GM18508 (cell line): ENCODE measurements around the gene KIF25.

ENCODE experiments used
- ATAC-seq: cut with Tn5 transposase; IDR thresholded peaks from one replicate; pipeline ENCODE4 v1.9.1; 2021; ENCODE audit warnings: moderate number of reproducible peaks; ENCODE audit not compliant: insufficient read depth, unreplicated experiment

The KIF25 gene

DNA sequence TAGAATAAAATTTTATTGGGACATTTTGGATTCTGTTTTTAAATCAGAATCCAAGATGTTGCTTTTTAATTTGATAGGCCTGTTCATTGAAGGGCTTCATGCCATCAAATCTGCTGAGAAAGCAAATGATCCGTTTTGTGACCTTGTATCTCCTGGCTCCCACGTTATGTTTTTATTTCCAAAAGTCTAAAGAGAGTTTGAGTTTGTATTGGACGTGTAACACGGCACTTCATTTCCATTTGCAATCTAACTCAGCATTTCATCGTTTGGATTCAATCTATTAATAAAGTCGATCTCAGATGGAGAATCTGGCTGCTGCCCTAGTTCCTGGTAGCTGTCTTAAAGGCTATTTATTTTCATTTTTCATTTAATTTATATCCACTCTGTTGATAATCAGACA is 17.0 kb downstream of the KIF25 start:
- no peak for ATAC-seq

DNA sequence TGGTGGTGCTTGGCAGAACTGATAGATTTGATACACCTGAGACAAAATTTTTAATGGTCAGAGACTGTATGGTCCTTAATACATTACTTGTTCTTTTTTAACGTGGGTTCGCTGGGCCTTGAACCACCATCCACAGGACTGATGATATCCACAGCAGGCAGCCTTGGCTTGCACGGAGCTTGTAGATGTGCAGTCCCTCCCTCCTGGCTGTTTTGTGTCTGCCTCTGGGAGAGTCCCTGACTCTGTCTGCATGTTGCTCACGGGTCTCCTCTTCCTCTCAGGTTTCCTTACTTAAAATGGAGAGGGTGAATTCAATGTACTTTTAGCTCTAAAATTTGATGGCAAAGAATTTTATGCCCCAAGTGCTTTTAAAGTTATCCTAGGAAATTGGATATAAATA is 17.5 kb downstream of the KIF25 start:
- no peak for ATAC-seq

DNA sequence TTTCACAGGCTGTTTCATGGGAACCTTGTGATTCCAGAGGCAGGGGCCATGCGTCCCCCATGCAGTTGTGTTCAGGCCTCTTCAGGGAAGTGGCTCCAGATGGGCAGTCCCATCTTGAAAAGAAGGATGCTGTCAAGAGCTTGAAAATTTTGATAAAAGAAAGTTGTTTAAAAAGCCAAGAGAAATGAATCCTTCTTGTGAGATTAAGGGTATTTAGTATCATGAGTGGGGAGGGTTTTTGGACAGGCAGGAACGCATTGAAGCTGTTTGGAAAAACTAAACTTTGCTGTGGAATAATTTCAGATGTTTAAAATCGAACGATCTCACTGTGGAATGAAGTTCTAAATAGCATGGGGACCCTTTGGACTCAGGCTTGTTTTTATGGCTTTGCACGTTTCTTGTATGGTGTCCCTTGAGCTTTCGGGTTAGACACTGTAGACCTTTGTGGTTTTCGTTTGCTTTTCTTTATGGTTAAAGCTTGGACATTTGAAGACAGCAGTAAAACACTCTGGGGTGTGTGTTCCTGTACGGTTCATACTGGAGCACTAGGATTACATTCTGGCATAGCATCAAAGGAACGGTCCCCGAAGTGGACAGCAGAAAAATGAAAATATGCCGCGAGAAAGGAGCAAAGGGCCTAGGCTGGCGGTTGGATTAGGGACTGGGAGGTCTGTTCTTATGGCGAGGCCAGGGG is 18.2 kb downstream of the KIF25 start:
- no peak for ATAC-seq

DNA sequence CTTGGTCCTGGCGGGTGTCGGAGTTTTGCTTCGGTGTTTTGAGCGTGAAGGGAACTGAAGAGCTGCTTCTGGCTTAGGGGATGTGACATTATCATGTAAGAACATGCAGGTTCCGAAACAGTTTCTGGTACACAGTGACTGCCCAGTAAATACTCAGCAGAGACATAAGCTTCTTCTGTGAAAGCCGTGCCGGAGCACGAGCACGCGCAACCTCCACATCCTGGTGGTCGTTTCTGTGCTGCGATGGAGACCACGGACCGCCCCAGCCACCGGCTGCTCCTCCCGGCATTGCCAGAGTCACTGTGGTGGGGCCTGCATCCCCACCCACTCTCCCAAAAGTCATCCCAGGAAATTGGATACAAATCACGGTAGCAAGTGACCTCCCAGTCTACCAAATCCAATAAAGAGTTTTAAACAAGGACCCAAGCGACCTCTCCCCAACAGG is 18.7 kb downstream of the KIF25 start:
- ATAC-seq: no peak

DNA sequence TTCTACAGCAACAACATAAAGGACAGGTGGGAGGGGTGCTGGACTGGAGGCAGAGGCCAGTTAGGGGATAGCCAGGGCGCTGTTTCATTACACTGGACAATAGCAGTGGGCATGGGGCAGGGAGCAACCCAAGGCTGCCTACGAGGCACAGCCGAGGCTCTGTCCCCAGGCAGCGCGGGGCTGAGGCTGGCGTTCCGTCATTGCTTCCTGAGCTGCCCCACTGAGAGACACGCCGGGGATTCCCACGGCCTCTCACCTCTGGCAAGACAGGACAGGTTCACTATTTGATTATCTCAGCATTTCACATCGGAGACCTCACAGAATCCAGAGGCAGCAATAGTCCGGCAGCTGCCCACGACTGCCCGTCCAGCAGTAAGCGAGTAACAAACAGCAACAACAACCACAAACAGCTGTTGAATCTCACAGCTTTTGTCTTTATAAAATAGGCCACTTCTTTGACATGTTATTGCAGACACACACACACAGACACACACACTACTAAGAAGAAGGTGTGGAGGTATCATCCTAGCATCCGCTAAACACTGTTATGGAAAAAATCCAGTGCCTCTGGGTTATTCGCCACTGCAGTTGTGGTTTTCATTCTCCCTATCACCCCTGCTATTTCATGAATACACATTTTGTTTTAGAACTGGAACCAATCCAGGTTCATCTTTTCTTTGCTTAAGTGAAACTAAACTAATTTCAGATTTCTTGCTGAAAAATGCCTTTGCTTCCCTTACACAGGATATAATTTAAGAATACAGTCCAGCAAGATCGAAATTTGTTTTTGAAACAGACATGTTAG is 19.5 kb downstream of the KIF25 start:
- ATAC-seq: no peak

DNA sequence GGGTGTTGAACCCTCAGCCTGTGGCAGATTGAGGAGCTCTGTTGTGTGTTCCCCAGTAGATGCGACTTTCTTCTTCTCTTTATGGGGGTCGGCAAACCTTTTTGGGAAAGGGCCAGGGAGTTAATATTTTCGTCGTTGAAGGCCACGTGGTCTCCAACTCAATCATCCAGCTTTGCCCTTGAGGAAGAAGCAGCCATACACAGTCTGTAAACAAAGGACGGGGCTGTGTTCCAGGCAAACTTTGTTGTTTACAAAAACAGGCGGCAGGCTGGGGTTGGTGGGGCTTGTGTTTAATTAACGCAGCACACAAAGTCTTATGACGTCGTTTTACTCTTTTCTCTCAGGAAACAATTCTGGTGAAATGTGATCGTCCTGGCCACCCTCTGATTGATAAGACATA is 20.2 kb downstream of the KIF25 start:
- ATAC-seq: no peak

DNA sequence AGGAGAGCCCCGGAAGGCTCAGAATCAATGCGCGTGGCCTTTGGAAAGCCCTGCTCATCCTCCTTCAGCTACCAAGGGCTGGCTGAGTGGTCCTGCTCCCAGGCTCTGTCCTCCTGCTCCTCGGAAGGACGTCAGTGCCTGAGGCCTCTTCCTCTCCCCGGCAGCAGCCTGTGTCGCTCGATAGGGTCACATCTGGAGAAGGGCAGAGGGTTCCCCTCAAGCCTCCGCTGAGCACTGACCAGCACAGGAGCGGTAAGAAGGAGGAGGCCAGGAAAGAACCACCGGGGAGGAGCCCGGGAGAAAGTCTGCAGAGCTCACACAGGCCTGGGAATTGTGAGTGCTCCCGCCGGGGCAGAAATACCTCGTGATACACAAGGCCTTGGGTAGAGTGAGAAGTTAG is 21.2 kb downstream of the KIF25 start:
- no peak for ATAC-seq

DNA sequence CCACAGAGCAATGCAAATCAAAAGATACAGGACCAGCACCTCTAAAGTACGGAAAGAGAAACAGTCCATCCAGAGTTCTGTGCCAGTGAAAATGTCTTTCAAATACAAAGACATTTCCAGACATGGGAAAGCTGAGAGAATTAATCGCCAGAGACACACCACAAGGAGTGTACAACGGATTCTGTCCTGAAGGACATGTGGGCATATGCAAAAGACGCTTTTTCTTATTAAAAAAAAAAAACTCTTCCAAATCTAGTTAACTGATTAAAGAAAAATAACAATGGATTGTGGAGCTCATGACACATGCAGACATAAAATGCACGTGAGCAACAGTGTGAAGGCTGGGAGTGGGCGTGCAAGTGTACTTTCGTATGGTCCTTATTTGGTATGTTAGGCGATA is 22.8 kb downstream of the KIF25 start:
- no peak for ATAC-seq

DNA sequence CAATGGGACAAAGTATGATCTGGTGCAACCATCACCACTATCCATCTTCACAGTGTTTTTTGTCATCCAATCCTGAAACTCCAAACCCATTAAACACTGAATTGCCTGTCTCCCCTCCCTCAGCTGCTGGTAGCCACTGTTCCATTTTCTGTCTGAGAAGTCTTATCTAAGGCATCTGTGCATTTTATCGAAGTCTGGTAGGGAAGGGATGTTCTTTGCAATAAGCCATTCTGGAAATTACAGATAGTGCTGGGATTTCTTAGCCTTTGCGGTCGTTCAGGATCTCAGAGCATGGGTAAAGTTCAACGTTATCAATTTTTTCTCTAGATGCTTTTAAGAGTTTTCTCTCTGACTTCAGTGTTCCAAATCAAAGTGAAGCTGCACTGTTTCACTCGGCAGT is 24.1 kb downstream of the KIF25 start:
- ATAC-seq: no peak

DNA sequence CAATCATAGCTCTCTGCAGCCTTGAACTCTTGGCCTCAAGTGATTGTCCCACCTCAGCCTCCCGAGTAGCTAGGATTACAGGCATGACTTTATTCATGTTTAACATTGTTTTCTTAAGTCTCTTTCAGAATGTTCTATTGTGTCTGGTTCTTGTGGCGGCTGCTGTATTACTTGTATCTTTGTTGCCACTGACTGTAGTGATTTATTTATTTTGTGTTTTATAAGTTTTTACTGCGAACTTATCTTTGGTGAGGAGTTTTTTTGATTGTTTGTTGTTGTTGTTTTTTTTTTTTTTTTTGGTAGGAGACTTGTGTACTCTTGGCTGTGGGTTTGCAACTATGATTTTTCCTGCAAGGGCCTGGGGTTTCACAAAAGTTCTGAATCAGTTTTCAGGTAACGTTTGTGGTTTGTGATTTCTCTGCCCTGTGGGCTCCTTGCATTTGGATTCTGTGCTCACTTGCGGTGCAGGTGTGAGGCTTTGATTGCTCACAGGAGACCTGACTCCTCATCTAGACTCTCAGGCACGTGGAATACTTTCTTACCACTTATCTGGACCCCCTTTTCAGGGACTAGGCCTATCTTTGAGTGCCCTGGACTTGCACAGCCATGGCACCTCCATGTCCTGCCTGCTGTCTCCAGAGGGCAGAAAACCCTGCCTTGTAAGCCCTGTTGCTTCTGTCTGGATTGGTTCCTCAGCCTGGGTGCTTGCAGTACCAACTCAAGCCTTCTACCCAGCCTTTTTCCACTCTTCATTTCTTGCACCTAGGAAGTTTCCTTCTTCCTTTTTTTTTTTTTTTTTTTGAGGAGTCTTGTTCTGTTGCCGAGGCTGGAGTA is 25.2 kb downstream of the KIF25 start:
- no peak for ATAC-seq

DNA sequence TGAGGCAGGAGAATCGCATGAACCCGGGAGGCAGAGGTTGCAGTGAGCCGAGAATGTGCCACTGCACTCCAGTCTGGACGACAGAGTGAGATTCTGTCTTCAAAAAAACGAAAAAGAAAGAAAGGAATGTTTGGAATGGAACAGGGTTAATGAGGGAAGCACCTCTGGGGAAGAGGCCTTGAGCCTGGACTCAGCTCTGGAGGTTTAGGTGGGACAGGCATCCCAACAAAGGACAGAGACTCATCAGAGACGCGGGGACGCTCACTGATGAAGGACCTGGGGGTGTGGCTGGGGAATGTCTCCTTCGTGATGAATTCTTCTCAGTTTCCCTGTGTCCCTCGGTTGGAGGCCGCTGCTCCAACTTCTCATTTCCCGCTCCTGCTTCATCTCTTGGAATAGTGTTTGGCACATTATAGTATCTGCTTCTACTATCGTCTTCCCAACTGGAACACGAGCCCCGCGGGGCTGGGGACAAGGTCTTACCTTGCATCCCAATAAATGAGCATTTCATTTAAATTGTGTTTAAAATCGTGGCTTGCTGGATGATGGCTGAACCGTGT is 27.6 kb downstream of the KIF25 start:
- ATAC-seq: no peak

DNA sequence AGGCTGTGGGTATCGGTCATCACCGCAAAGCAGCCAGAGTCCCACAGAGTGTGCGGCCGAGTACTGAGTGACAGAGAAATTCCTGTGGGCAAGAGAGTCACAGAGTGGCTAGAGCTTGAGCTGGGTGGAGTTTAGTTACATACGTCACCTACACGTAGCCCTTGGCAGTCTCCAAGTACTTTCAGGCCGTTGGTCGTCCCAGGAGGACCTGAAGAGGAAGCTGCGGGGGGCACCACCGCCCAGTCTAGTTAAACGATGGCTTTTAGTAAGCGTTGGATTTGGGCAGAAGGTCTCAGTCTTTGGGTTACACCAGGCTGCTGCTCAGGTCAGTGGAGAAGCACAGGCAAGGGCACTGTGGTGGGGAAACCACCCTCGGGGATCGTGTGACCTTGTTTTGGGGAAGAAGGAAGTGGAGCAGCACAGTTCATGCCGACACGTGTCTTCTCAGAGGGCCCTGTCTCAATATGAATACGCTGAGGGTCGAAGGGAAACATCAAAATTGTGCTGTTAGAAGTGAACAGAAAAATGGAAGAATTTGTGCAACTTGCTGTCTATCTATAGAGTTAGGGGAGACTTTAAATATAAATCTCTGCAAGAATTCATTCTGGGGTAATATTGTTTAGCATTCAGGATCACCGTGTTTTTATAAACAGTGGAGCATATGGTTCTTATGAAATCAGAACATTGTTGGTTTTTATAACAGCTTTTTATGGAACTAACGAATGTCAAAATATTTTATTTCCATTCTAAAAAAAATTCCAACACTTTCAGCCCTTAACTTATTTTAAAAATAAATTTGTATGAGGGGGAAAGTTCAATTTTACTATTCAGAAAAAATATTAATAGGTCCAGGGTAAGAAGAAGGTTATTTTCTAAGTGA is 28.6 kb downstream of the KIF25 start:
- ATAC-seq: no peak

DNA sequence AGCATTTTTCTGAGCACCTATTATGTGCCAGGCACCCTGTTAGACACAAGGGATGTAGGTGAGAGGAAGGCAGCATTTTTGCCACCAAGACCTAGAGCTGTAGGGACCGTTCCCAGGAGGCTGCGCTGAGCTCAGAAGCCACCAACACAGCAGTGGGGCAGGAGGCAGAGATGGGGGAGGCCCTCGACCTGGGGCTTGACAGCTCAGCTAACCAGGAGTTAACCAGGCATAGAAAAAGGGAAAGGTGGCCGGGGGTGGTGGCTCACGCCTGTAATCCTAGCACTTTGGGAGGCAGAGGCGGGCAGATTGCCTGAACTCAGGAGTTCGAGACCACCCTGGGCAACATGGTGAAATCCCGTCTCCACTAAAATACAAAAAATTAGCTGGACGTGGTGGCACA is 29.5 kb downstream of the KIF25 start:
- ATAC-seq: no peak

DNA sequence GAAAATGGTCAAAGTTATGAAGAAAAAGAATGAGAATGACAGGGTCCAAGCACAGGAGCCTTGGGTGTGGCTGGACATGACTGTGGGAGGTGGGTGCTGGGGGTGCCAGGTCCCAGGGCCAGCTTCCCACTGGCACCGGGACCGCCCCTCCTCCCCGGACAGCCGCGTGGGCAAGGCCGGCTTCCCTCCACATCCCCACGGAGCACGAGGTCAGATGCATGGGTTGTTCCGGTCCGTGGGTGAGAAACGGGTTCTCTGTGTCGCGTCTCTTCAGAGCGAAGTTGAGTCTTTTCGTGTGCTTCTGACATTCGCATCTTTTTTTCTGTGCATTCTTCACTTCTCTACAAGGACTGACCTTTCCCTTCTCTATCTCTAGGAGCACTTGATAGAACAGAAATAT is 30.1 kb downstream of the KIF25 start:
- ATAC-seq: no peak

DNA sequence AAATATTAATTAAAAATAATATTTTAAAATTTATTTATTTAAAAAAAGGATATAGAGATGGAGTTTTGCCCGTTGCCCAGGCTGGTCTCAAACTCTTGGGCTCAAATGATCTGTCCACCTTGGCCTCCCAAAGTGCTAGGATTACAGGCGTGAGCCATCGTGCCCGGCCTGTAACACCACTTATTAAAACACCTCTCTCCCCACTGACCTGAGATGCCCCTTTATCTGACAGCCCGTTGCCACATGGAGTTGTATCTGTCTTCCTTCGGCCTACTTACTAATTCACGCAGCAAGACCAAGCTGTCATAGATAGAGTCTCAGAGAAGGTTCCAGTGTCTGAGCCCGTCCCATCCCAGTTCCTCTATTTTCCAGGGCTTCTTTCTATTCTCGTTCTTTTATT is 30.7 kb downstream of the KIF25 start:
- no peak for ATAC-seq

DNA sequence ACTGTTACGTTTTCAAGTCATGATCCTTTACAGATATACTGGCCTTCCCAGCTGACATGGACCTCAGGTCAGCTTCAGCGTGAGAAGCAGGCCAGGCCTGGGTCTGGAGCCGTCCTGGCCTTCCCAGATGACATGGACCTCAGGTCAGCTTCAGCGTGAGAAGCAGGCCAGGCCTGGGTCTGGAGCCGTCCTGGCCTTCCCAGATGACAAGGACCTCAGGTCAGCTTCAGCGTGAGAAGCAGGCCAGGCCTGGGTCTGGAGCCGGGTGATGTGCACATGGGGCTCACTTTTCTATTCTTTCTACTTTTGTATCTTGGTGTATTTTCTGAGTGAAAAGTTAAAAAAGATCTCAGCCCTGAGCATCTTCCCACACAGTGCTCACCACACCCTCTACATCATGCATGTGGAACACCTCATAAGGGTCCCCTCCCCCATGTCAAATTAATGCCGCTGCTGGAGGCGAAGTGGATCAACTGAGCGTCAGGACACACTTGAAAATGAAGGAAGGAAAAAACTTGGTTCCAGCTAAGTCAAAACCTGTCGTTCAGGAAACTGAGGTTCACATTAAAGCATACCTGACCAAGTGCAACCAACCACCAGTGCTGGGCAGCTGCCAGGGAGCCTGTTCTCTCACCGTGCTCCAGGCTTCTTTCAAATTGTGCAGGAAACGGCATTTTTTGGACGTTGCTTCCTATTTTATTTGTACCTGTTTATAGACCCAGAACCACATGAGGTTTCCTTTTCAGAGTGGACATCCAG is 32.2 kb downstream of the KIF25 start:
- no peak for ATAC-seq

DNA sequence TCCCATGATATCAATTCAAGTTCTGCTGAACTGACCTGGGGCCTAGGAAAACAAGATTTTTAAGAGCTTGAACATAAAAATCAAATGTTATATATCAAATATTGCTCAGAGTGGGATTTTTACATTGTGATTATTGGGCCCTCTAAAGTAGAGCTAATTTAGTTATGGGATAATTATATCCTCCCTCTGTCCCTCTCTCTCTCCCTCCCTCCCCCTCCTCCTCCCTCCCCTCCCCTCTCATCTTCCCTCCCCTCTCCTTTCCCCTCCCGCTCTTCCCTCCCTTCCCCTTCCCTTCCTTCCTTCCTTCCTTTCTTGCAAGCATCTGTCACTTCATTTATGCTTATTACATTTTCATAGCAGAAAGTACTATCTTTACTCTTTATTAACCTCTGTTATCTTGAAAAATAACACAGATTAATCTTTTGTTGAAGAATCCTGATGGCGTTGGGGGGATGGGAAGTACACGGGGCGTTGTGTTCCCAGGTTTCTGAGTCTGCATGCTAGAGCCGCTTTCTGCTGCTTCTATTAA is 32.8 kb downstream of the KIF25 start:
- no peak for ATAC-seq

DNA sequence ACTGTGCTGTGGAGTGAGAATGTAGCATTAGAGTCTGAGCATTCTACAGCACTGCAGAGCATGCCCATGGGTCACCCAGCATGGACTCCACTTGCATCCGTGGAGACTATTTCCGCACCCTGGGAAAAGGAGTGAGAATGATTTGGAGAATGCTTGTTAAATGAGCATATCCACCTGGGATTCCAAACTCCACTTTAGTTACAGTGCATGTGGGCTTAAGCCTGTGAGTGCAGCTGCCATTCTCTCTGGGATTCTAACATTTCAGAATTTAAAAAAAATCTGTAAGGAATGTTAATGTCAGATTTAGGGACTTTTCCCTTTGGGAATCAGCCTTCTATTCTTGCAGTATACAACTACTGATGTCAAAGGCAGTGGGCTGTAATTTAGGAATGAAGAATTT is 33.4 kb downstream of the KIF25 start:
- no peak for ATAC-seq

DNA sequence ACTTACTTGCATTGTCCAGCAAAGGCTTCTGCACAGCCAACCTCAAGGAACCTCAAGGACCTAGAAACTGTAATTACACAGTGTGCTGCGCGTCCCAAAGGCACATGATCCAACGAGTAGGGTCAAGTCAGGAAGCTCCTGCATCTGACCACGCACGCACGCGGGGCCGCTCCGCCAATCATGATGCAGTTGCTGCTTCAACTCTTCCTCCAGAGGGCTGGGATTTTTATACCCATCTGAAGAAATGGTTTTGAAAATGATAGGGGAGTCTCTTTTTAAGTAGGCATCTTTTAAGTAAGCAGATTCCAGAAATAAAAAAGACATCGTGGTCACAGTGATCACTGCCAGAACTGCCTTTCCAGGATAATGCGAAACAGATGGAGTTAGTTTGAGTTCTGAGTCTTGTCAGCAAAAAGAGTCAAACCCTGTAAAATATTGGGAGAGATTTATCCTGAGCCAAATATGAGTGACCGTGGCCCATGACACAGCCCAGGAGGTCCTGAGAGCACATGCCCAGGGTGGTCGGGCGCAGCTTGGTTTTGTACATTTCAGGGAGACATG is 34.0 kb downstream of the KIF25 start:
- no peak for ATAC-seq
